Measurements from ENCODE around the gene DLGAP1.

The DLGAP1 gene

DNA sequence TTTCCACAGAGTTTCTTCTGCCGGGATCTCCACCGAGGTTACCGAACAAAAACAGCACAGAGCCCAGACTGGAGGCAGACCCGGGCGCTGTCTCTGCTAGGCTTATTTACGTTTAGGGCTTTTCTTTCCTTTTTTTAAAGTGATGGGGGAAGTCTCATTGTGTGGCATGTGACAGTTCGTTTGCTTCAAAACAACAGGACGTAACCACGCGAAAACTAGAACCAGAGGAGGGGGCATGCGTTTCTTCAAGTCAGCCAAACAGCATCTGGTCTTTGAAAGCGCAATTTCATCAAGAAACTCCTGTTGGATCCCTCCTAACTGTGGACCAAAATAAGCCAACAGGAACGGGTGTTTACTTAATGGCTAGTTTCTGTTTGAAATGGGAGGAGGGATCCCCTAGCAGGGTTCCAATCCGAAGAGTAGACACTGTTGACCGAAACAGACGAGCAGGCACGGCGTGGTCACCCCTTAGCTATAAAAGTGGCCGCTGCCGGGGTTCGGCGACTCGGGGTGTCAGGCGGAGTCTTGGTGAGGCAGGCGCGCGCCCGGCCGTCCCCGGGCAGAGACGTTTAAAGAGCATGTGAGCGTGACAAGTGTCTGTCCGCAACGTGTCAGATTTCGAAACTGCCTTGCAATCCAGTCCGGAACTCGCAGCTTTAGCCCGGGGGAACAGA lies 1006.1 kb downstream of the DLGAP1 start:
- peak in 1 of 2 donors; percentile 54 for DNase-seq (ENCODE audit: low read depth in 1 of 2, low spot score in 1 of 2)

GRCh38 chr18:3447895-3448837 lies 1006.9 kb downstream of the DLGAP1 start:
- DNase-seq (ENCODE audit: low read depth in 1 of 2, low spot score in 1 of 2), result peak; percentile 56 to 61

- DNase-seq (ENCODE audit: low read depth in 1 of 2, low spot score in 1 of 2), result no peak
Observed at GRCh38 chr18:3447068-3447894, 1007.8 kb downstream of the DLGAP1 start.

Data from stimulated activated CD4-positive, alpha-beta T cell treated with anti-CD3 and anti-CD28 coated beads, Interleukin-15, amount 100 ng/mL, for 1 hour (primary cell).